ENCODE measurements around the gene KLF12.

The KLF12 gene

DNA sequence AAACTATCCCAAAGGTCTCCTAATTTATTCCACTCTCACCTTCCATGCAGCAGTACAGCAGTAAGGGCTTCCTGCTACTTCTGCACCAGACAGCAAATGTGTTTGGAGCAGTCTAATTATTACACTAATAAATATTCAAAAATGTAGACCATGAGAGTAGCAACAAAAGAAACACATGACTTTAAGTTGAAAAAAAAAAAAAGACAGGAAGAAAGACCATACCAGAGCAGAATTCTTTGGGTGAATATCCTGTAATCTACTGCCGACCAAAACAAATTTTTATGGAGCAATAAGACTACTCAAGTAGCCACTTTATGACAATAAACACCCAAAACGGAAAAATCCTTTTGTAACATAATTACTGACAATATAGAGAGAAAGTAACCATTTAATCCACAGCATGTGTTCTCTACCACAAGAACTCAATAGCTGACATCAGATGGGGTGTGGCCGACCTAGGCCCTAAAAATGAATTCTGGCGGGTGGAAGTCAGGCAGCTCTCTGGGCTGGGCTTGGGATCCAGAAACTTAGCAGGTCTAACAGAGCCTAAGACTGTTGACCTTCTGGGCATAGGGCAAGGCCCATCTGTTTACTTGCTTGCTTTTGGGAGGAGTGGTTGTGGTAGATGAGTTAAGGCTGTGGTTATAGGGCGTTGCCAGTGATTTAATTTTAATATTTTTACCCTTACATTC, 4.6 kb downstream of the KLF12 start:
- H3K4me3 ChIP-seq = no peak overlapping the region
- peaks cover 0 to 10% (median 4%) of the 10 kb centered on the region in 11 experiments; a peak in 13 of 22 replicates for H3K9me3 ChIP-seq (replicated peaks in 1 of 11)
- H3K9ac ChIP-seq = no peak overlapping the region
- peak overlapping the region in 9 of 11 experiments; percentile 5 to 50 (median 28); a peak in 12 of 22 replicates for H3K4me2 ChIP-seq
- peaks cover 0 to 45% (median 5%) of the 10 kb centered on the region in 11 experiments; a peak in 10 of 22 replicates for H4K20me1 ChIP-seq
- no peak for TF ChIP-seq Cebpa-rat (IDR thresholded peaks at IDR 0.05)
- H3K4me1 ChIP-seq = peaks cover 13 to 34% (median 24%) of the 10 kb centered on the region in 10 experiments
- H3K27me3 ChIP-seq = no peaks in the 10 kb centered on the region
- H3K27ac ChIP-seq = no peak overlapping the region; a peak in 1 of 22 replicates
- peaks cover 0 to 8% (median 0%) of the 10 kb centered on the region in 11 experiments; a peak in 3 of 22 replicates for H3K36me3 ChIP-seq

DNA sequence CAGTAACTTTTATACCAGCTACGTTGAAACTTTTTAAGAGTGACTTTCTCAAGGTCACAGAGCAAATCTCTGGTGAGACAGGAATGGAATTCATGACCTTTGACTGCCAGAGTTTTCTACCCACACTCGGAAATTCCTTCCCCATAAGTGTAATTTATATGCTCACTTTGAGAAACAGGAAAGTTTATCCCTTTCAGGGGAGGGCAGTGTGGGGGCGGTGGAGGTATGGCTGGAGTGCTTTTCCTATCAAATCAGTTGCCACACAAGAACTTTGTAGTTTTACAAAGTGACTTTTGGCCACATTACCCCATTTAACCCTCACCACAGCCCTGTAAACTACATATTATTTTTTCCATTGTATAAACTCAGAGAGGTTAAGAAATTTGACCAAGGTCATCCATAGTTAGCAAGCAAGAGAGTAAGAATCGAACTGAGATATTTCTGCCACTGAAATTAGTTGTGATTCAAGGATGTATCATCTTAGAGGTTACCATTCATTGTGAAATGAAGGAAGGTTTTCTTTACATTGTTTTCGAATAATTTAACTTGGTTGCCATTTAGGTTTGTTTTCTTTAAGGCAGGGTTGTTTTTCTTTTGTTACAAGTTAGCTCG, 5.9 kb downstream of the KLF12 start:
- Histone ChIP-seq H3K4me1 (peaks cover 13 to 34% (median 24%) of the 10 kb centered on the region in 10 experiments), H3K4me3 (no peak overlapping the region), H3K9me3 (replicated peaks in 1 of 11) (peaks cover 0 to 20% (median 13%) of the 10 kb centered on the region in 11 experiments; a peak in 16 of 22 replicates), H3K4me2 (no peak overlapping the region), H3K27ac (no peak overlapping the region), H3K27me3 (no peaks in the 10 kb centered on the region), H3K36me3 (peaks cover 0 to 14% (median 3%) of the 10 kb centered on the region in 11 experiments; a peak in 6 of 22 replicates), H3K9ac (no peak overlapping the region), H4K20me1 (peaks cover 0 to 45% (median 5%) of the 10 kb centered on the region in 11 experiments; a peak in 10 of 22 replicates)
- no peak for TF ChIP-seq Cebpa-rat (IDR thresholded peaks at IDR 0.05)

DNA sequence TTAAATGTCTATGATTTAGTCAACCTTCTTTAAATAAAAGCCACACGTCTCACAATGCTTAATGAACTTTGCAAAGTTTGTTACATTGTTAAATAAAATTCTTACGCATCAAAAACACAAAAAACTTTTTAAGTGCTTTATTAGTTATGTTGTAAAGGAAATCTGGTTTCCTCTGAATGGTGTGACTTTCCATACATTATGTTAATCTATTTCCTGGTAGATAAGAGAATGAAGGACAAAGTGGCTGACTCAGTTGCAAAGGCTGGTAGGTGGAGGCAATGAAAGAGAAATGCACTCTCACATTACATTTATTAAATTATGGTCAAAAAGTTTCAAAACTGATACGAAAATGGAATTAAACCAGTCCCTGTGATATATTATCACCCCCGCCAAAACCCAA, 15.9 kb downstream of the KLF12 start:
- Histone ChIP-seq H3K36me3 (peaks cover 14 to 72% (median 45%) of the 10 kb centered on the region in 11 experiments; a peak in 20 of 22 replicates), H3K4me2 (no peak overlapping the region), H3K27ac (no peak overlapping the region), H3K27me3 (no peaks in the 10 kb centered on the region), H3K4me1 (no peaks in the 10 kb centered on the region), H3K4me3 (no peak overlapping the region), H3K9ac (no peak overlapping the region), H4K20me1 (no peaks in the 10 kb centered on the region; a peak in 1 of 22 replicates), H3K9me3 (replicated peaks in 1 of 11) (peaks cover 49 to 96% (median 83%) of the 10 kb centered on the region in 11 experiments)
- no peak for TF ChIP-seq Cebpa-rat (IDR thresholded peaks at IDR 0.05)

DNA sequence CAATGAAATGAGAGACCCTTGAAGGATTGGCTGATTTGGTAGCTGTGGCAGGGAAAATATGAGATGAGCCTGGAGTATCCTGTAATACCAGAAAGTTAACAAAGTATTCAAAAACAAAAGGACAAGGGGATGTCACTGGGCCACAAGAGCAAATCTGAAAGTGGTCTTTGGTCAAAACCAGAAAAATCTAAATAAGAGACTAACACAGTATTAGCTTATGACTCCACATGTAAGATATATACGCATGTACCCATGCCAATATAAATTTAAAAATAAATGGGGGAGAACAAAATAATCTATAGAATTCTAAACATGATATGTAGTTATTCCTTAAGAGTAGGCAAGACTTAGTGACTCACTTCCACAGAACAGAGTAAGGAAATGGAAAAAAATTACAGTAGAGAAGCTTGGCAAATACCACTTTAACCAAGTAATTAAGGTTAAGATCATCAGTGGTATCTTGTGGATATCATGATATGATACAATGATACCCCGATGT, 16.9 kb downstream of the KLF12 start:
- H3K27me3 ChIP-seq = no peaks in the 10 kb centered on the region

DNA sequence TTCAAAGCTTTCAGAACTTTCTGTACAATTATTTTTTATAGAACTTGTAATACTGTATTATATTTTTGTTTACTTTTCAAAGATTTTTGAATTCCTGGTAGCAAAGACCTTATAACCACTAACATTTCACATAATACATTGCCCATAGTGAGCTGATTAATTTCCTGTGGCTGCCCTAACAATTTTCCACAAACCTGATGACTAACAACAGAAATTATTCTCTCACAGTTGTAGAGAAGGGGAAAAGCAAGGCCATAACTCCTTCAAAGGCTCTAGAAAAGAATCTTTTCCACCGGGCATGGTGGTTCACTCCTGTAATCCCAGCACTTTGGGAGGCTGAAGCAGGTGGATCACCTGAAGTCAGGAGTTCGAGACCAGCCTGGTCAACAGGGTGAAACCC, 19.1 kb downstream of the KLF12 start:
- Histone ChIP-seq H3K9ac (no peak overlapping the region), H3K36me3 (peaks cover 12 to 68% (median 39%) of the 10 kb centered on the region in 11 experiments; a peak in 20 of 22 replicates), H3K9me3 (replicated peaks in 1 of 11) (peaks cover 44 to 84% (median 70%) of the 10 kb centered on the region in 11 experiments), H3K27ac (no peak overlapping the region), H4K20me1 (peaks cover 0 to 5% (median 0%) of the 10 kb centered on the region in 11 experiments; a peak in 1 of 22 replicates), H3K27me3 (no peaks in the 10 kb centered on the region), H3K4me2 (no peak overlapping the region), H3K4me1 (0 out of 20 replicates have a peak, but pooled peaks cover 0 to under 1% (median 0%) of the 10 kb centered on the region in 10 experiments), H3K4me3 (no peak overlapping the region)
- no peak for TF ChIP-seq Cebpa-rat (IDR thresholded peaks at IDR 0.05)

More for the DNA sequence above, 16.9 kb downstream of the KLF12 start:
- no peak for TF ChIP-seq Cebpa-rat (IDR thresholded peaks at IDR 0.05)
- Histone ChIP-seq H3K4me3 (no peak overlapping the region), H3K36me3 (peaks cover 14 to 74% (median 45%) of the 10 kb centered on the region in 11 experiments; a peak in 20 of 22 replicates), H3K9me3 (replicated peaks in 1 of 11) (peaks cover 49 to 97% (median 82%) of the 10 kb centered on the region in 11 experiments), H3K27ac (no peak overlapping the region), H3K4me2 (no peak overlapping the region), H3K4me1 (no peaks in the 10 kb centered on the region), H3K9ac (no peak overlapping the region), H4K20me1 (peaks cover 0 to 5% (median 0%) of the 10 kb centered on the region in 11 experiments; a peak in 1 of 22 replicates)

DNA sequence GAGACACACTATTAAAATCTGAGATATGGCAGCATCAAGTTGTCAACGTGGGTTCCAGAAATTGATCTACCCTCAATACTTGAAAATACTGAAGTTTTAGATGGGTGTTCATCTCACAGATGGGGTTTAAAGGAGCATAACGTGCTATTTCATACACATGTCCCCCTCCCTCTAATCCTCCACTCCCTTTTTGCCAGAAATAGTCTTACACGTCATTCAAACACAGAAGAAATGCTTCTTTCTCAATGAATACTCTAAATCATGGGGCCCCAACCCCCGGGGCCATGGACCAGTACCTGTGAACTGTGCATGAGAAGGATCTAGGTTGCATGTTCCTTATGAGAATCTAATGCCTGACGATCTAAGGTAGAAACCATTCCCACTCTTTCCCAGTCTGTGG, 19.6 kb downstream of the KLF12 start:
- Histone ChIP-seq H3K9me3 (replicated peaks in 1 of 11) (peaks cover 39 to 84% (median 70%) of the 10 kb centered on the region in 11 experiments), H3K36me3 (peaks cover 8 to 63% (median 34%) of the 10 kb centered on the region in 11 experiments; a peak in 20 of 22 replicates), H3K9ac (no peak overlapping the region), H4K20me1 (peaks cover 0 to 5% (median 0%) of the 10 kb centered on the region in 11 experiments; a peak in 1 of 22 replicates), H3K27ac (no peak overlapping the region), H3K4me3 (no peak overlapping the region), H3K4me1 (0 out of 20 replicates have a peak, but pooled peaks cover 0 to 3% (median 0%) of the 10 kb centered on the region in 10 experiments), H3K27me3 (no peaks in the 10 kb centered on the region), H3K4me2 (no peak overlapping the region)
- no peak for TF ChIP-seq Cebpa-rat (IDR thresholded peaks at IDR 0.05)

DNA sequence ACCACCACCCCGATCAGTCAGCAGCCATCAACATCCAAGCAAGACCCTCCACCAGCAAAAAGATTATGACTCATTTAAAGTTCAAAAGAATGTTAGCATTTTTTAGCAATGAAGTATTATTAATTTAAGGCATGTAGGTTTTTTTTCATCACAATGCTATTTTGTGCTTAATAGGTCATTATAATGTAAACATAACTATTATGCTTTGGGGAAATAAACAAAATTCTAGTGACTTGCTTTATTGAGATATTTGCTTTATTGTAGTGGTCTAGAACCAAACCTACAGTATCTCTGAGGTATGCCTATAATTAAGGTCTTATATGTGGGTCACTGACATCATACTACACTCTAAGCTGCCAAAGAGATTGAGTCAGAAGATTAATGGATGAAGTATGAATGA, 20.0 kb downstream of the KLF12 start:
- Histone ChIP-seq H3K36me3 (peaks cover 4 to 58% (median 29%) of the 10 kb centered on the region in 11 experiments; a peak in 18 of 22 replicates), H3K27ac (no peak overlapping the region)
- TF ChIP-seq Cebpa-rat (IDR thresholded peaks at IDR 0.05) = no peak

DNA sequence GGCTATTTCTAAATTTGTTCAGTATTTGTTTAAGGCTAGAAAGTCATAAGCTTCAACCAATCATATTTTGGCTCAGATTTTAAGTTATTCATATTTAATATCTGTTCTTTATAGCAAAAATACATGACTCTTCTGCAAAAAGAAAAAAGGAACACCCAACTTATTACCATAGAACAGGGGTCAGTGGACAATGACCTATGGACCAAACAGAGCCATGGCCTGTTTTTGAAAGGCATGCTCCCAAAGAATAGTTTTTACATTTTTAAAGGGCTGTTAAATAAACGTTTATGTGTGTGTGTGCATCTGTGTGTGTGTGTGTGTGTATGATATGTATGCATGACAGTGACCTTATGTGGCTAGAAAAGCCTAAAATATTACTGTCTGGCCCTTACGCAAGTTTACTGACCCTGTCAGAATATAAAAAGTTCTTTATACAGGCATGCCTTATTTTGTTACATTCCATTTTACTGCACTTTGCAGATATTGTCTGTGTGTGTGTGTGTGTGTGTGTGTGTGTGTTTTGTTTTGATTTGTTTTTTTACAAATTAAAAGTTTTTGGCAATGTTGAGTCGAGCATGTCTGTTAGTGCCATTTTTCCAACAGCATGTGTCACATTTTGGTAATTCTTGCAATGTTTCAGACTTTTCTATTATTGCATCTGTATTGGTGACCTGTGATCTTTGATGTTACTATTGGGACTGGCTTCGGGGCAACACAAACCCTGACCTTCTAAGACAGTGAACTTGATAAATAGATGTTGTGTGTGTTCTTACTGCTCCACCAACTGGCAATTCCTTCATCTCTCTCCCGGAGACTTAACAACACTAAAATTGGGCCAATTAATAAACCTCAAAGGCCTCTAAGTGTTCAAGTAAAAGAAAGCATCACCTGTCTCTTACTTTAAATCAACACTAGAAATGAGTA, 22.0 kb downstream of the KLF12 start:
- no peak overlapping the region for H3K4me3 ChIP-seq

More for the DNA sequence above, 20.0 kb downstream of the KLF12 start:
- no peak overlapping the region for H3K4me3 ChIP-seq
- no peak overlapping the region for H3K4me2 ChIP-seq
- H3K9me3 ChIP-seq (replicated peaks in 1 of 11) = peaks cover 35 to 82% (median 68%) of the 10 kb centered on the region in 11 experiments
- no peak overlapping the region for H3K9ac ChIP-seq
- H3K4me1 ChIP-seq = 0 out of 20 replicates have a peak, but pooled peaks cover 0 to 3% (median 0%) of the 10 kb centered on the region in 10 experiments
- no peaks in the 10 kb centered on the region for H3K27me3 ChIP-seq
- peaks cover 0 to 5% (median 0%) of the 10 kb centered on the region in 11 experiments; a peak in 1 of 22 replicates for H4K20me1 ChIP-seq

More for the DNA sequence above, 22.0 kb downstream of the KLF12 start:
- Histone ChIP-seq H3K27ac (no peak overlapping the region), H3K4me1 (0 out of 20 replicates have a peak, but pooled peaks cover 0 to 3% (median 0%) of the 10 kb centered on the region in 10 experiments), H3K27me3 (no peaks in the 10 kb centered on the region), H4K20me1 (peaks cover 0 to 5% (median 0%) of the 10 kb centered on the region in 11 experiments; a peak in 1 of 22 replicates), H3K4me2 (no peak overlapping the region), H3K9me3 (replicated peaks in 1 of 11) (peaks cover 18 to 77% (median 64%) of the 10 kb centered on the region in 11 experiments), H3K9ac (no peak overlapping the region), H3K36me3 (peaks cover 0 to 48% (median 10%) of the 10 kb centered on the region in 11 experiments; a peak in 12 of 22 replicates)
- no peak for TF ChIP-seq Cebpa-rat (IDR thresholded peaks at IDR 0.05)

Data from BLaER1 treated with 17β-estradiol and CSF1 and Interleukin-3, amounts not matched to agents 10 nM and 100 nM (cell line).